Measurements from ENCODE around the gene HMGB1. TPM values are rescaled to one million over a fixed set of nuclear protein-coding genes. Genes with fewer than 3 reads are reported as not detected.

Gene HMGB1
- total RNA-seq, 1 donor from 2014 or later: 224 TPM

- ATAC-seq (peak; percentile 87), DNase-seq (no peak)
- H3K4me3 ChIP-seq: no peak overlapping the region
- H3K36me3 ChIP-seq: no peaks in the 10 kb centered on the region
- TF ChIP-seq CTCF (IDR thresholded peaks at IDR 0.05): no peak
- no peak overlapping the region for H3K27ac ChIP-seq
- no peaks in the 10 kb centered on the region for H3K27me3 ChIP-seq
- no peaks in the 10 kb centered on the region for H3K4me1 ChIP-seq
- intact Hi-C loops (cut with DNase I): no loop called here
- H3K9me3 ChIP-seq: no peaks in the 10 kb centered on the region
Observed at GRCh38 chr13:30486230-30487074, 20.7 kb upstream of the HMGB1 start.

DNA sequence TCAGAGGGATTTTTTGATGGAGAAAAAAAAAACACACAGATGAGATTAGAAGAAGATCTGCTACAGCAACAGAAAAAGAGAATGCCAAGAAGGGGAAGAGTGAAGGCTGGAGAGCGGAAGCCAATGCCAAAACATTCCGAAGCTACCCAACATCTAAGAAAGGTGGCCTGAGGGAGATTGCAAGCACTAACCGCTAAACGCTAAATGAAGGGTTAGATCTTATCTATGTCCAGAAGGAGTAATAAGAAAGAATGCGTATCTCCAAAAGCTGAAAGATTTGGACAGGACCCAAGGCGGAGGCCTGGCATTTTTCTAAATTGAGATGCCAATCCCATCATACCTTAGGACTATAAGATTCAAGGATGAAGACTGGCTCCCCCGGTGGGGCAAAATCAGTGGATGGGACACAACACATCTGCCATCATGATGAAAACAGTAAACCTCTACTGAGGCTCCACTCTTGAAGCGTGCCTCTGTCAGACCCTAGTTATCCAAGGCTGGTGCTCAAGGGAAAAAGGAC lies 15.6 kb upstream of the HMGB1 start:
- intact Hi-C loops (cut with DNase I): no loop called here
- Histone ChIP-seq H3K27ac (no peak overlapping the region), H3K27me3 (no peaks in the 10 kb centered on the region), H3K36me3 (no peaks in the 10 kb centered on the region), H3K4me3 (no peak overlapping the region), H3K4me1 (no peaks in the 10 kb centered on the region), H3K9me3 (no peaks in the 10 kb centered on the region)
- ATAC-seq (no peak), DNase-seq (no peak)
- no peak for TF ChIP-seq CTCF (IDR thresholded peaks at IDR 0.05)

- Histone ChIP-seq H3K27ac (no peak overlapping the region), H3K9me3 (no peaks in the 10 kb centered on the region), H3K36me3 (no peaks in the 10 kb centered on the region), H3K27me3 (no peaks in the 10 kb centered on the region), H3K4me3 (no peak overlapping the region), H3K4me1 (no peaks in the 10 kb centered on the region)
- intact Hi-C loops (cut with DNase I): no loop called here
- peak; percentile 92 for ATAC-seq
- no peak for DNase-seq
- TF ChIP-seq CTCF (IDR thresholded peaks at IDR 0.05): no peak
Observed at GRCh38 chr13:30480292-30480950, 14.7 kb upstream of the HMGB1 start.

DNA sequence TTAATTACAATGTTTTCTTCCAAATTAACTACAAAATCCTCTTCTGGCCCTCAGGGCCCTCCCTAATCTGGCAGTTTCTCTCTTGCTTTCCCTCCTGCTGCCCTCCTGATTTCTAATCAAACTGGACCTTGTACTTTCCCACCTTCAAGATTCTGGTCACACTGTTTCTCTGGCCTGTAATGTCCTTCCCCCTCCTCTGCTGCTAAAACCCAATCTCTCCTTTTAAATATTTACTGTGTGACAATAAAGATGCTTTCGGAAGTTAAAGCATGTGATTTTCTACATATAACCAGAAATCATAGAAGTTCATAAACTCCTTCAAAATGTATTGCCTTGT lies 14.1 kb upstream of the HMGB1 start:
- intact Hi-C loops (cut with DNase I): no loop called here
- no peaks in the 10 kb centered on the region for H3K27me3 ChIP-seq
- no peak overlapping the region for H3K27ac ChIP-seq
- H3K4me3 ChIP-seq: no peak overlapping the region
- H3K36me3 ChIP-seq: no peaks in the 10 kb centered on the region
- TF ChIP-seq CTCF (IDR thresholded peaks at IDR 0.05): no peak
- ATAC-seq (no peak), DNase-seq (no peak)
- H3K4me1 ChIP-seq: no peaks in the 10 kb centered on the region
- H3K9me3 ChIP-seq: no peaks in the 10 kb centered on the region

- H3K4me1 ChIP-seq: no peaks in the 10 kb centered on the region
- H3K9me3 ChIP-seq: no peaks in the 10 kb centered on the region
- no peak for DNase-seq
- no peak overlapping the region for H3K27ac ChIP-seq
- no peak overlapping the region for H3K4me3 ChIP-seq
- ATAC-seq: no peak
- H3K27me3 ChIP-seq: no peaks in the 10 kb centered on the region
- H3K36me3 ChIP-seq: no peaks in the 10 kb centered on the region
- TF ChIP-seq CTCF (IDR thresholded peaks at IDR 0.05): no peak
- intact Hi-C loops (cut with DNase I): no loop called here
Observed at GRCh38 chr13:30479154-30479882, 13.6 kb upstream of the HMGB1 start.
